Stimulated activated CD4-positive, alpha-beta T cell treated with anti-CD3 and anti-CD28 coated beads, Interleukin-12 subunit alpha, Interleukin-12 subunit beta, amount 100 ng/mL, for 24 hours (primary cell): ENCODE measurements around the gene NFATC3.
"Not testable (repeated sequence)": the region's sequence is repeated elsewhere in the genome, so short reads cannot be mapped to it uniquely, and the experiment has no call there.

ENCODE experiments used
- DNase-seq, 2 experiments: peaks; one replicate each; pipeline ENCODE4 v3.0.0-alpha.2; 2020; ENCODE audit warnings: low read depth in 2 of 2

Gene NFATC3

DNA sequence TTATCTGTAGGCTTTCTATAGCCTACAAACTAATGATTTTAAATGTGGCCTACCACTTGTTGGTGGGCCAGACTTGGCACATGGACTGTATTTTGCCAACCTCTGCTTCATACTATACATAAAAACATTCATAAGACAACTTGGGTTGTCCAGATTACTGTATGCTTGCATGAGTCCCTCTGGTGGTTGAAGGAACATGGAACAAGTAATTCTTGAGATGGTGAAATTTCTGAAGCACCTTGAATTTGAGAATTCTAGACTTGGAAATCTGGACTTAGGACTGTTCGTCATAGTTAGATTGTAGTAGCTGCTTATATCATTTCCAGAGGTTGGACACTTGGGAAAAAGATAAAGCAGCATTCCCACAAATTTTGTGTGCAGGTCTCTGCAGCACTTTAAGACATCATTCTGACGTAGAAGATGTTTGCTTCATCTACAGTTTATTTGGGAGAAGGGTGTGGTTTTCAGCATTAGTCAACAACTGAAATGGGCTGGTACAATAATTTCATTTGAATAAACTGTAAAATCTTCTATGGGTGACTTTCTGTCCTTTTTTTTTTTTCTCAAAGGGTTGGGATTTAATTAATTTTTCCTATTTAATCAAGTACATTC lies 31.2 kb downstream of the NFATC3 start:
- DNase-seq = no peak

DNA sequence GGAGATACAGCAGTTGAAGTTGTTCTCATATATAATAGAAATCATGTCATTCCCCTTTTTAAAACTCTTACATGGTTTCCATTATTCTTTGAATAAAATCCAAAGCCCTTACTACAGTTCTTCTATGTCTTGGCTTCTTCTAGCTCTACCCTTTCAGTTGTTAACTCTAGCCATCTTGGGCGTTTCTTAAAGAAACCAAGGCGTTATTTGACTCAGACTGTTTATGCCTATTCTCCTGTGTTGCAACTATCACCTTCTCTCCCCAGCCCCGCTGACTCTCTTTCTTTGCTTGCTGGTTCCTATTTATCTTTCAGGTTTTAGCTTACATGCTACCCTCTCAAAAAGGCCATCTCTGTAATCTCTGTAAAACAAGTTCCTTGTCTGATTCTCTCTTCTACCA lies 32.7 kb downstream of the NFATC3 start:
- no peak for DNase-seq

DNA sequence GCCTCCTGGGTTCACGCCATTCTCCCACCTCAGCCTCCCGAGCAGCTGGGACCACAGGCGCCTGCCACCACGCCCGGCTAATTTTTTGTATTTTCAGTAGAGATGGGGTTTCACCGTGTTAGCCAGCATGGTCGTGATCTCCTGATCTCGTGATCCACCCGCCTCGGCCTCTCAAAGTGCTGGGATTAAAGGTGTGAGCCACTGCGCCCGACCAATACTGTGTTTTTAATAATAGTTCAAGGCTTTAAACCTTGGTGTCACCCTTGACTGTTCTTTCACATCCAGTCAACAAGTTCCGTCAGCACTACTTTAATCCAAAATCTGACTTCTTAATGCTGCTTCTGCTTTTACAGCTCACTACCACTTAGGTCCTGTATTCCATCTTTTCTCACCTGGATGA lies 33.8 kb downstream of the NFATC3 start:
- DNase-seq = not testable (repeated sequence)

DNA sequence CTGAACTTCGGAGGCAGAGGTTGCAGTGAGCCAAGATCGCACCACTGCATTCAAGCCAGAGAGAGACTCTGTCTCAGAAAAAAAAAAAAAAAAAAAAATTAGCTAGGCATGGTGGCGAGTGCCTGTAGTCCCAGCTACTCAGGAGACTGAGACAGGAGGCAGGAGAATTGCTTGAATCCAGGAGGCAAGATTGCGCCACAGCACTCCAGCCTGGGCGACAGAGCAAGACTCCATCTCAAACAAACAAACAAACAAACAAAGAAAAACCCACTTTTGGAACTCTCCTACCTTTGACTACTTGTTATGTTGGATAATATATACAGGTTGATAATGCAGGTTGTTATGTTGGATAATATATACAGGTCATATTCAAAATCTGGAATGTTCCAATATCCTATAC lies 35.3 kb downstream of the NFATC3 start:
- not testable (repeated sequence) for DNase-seq

DNA sequence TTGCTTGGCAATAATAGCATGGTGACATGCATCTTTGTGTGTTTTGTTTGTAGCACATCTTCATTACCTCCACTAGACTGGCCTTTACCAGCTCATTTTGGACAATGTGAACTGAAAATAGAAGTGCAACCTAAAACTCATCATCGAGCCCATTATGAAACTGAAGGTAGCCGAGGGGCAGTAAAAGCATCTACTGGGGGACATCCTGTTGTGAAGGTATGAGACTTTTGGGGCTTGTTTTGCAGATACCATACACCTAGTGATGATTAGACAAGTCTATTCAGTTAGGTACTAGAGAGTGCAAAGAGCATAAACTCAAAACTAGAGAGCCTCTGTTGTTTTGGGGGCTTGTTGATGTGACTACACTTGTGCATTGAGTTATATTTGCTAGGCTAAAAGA lies 41.2 kb downstream of the NFATC3 start:
- no peak for DNase-seq

DNA sequence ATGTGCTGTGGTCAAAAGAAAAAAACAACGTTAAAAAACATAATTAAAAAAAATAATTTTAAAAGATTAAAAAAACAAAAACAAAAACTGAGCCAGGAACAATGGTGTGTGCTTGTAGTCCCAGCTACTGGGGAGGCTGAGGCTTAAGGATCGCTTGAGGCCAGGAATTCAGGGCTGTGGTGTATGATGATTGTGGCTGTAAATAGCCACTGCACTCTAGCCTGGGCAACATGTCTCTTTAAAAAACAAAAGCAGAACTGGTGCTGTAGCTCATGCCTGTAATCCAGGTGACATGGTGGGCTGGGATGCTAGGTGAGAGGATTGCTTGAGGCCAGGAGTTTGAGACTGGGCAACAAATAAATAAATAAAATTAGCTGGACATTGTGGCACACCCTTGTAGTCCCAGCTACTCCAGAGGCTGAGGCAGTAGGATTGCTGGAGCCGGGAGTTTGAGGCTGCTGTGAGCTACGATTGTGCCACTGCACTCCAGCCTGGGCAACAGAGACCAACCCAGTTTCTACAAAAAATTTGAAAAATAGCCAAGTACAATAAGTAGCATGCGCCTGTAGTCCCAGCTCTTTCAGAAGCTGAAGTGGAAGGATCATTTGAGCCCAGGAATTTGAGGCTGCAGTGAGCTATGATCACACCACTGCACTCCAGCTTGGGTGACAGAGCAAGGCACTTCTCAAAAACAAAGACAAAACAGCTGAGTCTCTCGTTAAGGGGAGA lies 43.6 kb downstream of the NFATC3 start:
- no peak for DNase-seq

DNA sequence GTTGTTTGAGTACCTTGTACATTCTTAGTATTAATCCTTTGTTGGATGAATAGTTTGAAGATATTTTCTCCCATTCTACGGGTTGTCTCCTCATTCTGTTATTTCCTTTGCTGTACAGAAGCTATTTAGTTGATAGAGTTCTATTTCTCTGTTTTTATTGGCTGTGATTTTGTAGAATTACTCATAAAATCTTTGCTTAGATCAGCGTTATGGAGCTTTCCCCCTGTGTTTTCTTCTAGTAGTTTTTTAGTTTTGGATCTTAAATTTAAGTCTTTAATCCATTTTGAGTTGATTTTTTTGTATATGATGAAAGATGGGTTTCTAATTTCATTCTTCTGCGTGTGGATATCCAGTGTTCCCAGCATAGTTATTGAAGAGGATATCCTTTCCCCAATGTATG lies 45.4 kb downstream of the NFATC3 start:
- DNase-seq = no peak

DNA sequence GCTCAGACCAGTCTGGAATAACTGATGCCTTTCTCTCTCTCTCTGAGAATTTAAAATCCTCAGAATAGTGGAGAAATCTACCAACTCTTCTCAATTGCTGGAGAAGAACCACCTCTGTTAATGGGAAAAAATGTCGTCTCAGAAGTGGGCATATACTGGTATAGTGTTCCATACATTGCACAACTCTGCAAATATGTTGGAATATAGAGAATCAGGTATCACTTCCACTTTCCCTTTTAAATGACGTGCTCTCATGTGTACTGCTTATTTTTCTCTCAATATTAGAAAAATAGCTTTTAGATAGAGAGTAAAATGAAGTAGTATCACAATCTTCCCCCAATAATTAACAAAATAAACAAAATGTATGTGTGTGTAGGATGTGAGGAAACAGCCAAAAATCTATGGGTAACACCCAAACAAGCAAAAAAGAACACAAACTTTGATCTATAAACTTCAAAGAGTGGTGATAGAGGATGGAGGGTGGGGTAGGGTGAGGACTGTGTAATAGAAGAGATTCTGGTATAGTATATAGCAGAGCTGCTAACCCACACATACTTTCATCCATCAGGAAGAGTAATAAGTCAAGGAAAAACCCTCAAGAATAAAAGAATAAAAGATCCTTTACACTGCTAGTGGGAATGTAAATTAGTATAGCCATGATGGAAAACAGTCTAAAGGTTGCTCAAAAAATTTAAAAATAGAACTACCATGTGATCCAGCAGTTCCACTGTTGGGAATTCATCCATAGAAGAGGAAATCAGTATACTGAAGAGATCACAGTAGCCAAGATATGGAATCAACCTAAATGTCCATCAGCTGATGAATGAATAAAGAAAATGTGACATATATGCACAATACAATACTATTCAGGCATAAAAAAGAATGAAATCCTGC lies 46.9 kb downstream of the NFATC3 start:
- no peak for DNase-seq

DNA sequence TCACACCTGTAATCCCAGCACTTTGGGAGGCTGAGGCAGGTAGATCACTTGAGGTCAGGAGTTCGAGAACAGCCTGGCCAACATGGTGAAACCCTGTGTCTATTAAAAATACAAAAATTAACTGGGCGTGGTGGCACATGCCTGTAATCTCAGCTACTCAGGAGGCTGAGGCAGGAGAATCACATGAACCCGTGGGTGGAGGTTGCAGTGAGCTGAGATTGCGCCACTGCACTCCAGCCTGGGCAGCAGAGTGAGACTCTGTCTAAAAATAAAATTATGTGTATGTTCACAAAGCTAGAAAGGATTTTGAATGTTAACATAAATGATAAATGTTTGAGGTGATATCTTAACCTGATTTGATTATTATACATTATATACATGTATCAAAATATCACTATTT lies 47.8 kb downstream of the NFATC3 start:
- DNase-seq = not testable (repeated sequence)

DNA sequence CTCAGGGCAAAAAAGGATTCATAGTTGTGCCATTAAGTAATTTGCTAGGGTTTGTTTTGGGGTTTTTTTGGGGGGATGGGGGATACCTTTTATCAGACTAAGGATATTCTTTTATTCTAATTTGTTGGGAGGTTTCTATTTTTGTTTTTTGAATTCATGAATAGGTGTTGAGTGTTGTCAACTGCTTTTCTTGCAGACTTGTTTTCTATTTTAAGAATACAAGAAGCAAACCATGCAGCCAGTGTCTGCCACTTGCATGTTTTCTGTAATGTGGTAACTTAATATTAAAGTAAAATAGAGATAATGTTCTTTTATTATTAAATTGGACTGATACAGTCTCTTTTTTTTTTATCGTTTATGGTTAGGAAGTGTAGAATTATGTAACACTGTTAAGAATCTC lies 49.5 kb downstream of the NFATC3 start:
- DNase-seq = no peak

DNA sequence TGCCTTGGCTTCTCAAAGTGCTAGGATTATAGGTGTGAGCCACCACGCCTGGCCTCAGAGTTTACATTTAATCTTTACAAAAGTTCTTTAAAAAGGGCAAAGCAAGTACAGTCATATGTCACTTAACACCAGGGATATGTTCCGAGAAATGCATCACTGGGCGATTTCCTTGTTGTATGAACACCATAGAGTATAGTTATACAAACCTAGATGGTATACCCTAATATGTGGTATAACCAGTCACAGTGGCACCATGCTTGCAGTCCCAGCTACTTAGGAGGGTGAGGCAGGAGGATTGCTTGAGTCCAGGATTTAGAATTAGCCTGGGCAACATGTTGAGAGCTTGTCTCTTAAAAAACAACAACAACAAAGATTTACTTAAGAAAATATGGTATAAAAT lies 51.3 kb downstream of the NFATC3 start:
- no peak for DNase-seq

DNA sequence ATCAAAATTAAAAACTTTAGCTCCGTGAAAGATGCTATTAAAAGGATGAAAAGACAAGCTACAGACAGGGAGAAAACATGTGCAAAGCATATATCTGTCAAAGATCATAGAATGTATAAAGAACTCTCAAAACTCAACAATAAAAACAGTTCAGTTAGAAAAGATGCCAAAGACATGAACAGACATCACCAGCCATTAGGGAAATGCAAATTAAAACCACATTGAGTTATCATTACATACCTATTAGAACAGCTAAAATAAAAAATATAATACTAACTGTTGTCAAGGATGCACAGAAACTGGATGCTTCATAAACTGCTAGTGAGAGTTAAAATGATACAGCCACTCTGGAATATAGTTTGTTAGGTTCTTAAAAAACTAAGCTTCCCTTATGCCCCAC lies 58.8 kb downstream of the NFATC3 start:
- DNase-seq = no peak

DNA sequence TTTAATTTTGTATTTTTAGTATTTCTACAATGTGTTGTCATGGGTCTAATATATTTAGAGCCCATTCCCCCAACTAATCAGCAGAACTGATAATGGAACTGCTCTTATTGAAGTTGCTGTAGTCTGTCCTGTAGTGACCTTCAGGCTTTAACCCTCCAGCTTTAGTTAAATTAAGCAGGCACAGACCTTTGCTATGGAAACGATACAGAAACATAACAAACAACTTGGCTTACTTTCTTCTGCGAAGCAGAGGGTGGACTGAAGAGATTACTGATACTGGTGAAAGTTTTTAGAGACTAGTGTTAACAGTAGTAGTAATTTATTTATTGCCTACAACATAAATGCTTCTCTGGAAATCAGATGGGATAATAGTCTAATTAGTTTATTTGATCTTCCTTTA lies 61.4 kb downstream of the NFATC3 start:
- DNase-seq = no peak

DNA sequence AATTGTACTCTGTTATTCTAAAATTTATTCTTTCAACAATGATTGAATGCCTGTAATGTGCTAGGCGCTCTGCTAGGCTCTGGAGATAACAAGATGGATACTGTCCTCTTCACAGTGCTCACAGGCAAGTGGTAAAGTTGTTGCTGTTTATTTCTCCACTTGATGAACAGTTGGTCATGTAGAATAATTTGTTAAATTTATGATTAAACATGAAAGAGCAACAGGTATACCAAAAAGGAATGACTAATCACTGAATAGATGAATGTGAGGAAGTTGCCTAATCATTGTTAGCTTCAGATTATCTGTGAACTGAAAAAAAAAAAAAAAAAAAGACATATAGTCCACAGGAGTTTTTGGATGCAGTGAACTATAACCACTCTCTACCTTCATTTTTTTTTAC lies 62.3 kb downstream of the NFATC3 start:
- no peak for DNase-seq

DNA sequence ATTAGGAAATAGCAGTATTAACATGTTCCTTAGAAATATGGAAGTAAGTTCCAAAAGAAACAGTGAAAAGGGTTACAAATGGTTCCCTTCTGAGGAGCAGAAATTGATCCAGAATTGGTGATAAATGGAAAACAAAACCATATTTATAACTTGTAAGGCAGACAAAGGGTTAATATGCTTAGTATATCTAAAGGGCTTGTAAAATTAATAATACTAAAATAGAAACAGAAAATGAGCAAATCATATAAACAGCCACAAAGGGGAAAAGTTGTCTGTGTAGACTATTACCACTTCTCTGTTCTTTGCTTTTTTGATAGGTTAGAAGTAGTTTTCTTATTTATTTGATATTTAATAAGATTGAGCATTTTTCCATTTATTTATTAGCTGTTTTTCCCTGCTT lies 64.4 kb downstream of the NFATC3 start:
- no peak for DNase-seq

DNA sequence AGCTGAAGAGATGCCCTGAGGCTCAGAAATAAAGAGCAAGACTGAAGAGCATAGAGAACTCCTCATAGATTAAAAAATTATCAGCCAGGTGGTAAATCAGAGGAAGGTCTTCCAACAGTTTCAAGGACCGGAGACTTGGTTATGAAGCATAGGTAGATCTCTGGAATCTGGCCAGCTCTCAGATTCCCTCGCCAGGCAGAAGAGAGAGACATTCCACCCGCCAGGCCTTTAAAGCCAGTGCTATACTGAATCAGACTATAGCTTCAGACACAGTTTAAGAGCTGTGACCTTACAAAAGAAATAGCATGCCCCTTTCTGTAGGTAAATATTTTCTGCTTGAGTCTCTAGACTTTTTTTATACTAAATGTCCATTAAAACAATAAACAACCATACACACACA lies 70.3 kb downstream of the NFATC3 start:
- DNase-seq = no peak

DNA sequence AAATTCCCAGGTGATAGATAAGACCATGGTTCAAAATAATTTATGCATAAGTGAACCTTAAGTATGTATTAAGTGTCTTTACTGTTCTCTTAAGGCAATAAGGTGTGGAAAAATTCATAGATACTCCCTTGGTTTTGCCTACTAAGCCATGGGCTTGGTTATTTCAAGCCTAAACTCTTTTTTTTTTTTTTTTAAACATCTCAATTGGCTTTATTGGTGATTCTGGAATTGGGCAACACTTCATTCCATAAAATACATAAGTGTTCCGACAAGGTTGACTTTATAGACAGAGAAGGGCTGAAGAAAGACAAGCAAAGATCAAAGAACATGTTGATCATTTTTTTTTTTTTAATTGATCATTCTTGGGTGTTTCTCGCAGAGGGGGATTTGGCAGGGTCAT lies 77.2 kb downstream of the NFATC3 start:
- DNase-seq = no peak

DNA sequence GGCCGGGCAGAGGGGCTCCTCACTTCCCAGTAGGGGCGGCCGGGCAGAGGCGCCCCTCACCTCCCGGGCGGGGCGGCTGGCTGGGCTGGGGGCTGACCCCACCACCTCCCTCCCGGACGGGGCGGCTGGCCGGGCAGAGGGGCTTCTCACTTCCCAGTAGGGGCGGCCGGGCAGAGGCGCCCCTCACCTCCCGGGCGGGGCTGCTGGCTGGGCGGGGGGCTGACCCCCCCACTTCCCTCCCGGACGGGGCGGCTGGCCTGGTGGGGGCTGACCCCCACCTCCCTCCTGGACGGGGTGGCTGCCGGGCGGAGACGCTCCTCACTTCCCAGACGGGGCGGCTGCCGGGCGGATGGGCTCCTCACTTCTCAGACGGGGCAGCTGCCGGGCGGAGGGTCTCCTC lies 78.1 kb downstream of the NFATC3 start:
- DNase-seq = not testable (repeated sequence)

DNA sequence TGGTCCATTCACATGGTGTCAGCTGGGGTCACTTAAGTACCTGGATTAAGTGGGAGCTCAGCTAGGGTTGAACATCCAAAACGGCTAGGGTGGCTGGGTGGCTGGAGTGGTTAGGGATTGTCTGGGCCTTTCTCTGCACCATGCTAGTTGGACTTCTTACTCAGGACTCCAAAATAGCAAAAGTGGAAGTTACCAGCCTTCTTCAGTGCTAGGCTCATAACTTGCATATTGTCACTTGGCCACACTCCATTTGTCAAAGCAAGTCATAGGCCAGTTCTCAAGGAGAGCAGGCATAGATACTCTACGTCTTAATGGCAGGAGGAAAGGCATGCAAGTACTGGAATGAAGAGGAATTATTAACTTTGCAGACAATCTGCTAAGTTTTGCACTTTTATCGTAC lies 81.1 kb downstream of the NFATC3 start:
- no peak for DNase-seq

DNA sequence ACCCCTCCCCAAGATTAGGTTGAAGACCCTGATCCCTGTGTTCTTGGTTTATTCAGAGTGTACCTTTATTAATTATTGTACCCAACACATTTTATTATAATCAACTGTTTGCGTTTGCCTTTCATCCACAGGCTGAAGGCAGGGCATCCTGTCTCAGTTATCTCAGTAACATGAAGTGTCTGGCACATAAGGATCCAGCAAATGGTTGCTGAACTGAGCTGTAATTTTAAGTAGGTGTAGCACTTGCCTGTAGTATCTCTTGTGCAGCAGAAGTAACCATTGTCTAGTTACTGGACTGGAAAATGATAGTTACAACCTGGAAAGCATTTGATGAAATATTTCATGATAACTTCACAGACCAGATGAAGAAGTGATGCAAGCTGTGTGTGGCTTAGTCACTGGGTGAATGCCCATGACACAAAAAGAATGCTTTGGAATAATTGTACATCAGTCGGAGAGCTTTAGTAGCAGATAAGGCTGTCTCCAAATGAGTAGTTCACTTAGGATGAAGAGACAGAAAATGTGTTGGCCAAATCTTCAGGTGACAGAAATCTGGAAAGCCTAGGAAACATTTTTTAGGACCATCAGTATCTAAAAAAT lies 94.1 kb downstream of the NFATC3 start:
- DNase-seq = no peak

DNA sequence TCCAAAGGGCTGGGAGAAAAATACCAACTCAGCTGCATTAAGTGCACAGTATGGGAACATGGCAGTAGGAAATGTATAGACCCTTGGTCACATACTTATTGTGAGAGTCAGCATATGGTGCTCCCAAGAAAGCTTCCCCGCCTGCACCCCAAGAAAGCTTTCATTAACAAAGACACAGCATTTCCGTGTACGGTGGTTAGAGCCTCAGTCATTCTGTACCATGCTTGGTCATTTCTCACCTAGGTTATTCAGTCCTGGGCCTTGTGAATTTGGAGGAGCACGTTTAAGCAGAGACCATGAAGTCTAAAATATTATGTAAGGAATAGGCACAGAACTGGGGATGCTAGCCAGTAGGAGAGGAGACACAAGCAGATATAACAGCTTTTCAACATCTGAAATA lies 94.7 kb downstream of the NFATC3 start:
- DNase-seq = no peak

DNA sequence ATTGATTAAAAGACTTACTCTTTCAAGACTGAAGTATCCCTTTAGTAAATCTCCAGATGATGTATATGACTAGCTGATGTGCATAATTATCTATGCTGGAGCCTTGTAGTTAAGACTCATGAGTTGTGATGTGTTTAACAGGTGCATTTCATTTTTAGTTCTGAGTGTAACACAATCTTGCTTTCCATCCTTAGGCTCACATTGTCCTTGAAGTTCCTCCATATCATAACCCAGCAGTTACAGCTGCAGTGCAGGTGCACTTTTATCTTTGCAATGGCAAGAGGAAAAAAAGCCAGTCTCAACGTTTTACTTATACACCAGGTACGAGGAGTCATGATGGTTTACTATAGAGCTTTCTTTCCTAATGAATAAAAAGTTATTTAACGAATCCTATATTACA lies 97.9 kb downstream of the NFATC3 start:
- DNase-seq = no peak
